Measurements from ENCODE around the gene MACROD2. TPM values are rescaled to one million over a fixed set of nuclear protein-coding genes. Genes with fewer than 3 reads are reported as not detected.
A peak's percentile ranks its signal among the peaks of the same experiment; 100 is the strongest.

MACROD2 gene
- total and polyA plus RNA-seq, 2 donors (not counting 1 experiment from before 2014, with no cell fraction given), result 5.3 to 6.7 TPM

DNA sequence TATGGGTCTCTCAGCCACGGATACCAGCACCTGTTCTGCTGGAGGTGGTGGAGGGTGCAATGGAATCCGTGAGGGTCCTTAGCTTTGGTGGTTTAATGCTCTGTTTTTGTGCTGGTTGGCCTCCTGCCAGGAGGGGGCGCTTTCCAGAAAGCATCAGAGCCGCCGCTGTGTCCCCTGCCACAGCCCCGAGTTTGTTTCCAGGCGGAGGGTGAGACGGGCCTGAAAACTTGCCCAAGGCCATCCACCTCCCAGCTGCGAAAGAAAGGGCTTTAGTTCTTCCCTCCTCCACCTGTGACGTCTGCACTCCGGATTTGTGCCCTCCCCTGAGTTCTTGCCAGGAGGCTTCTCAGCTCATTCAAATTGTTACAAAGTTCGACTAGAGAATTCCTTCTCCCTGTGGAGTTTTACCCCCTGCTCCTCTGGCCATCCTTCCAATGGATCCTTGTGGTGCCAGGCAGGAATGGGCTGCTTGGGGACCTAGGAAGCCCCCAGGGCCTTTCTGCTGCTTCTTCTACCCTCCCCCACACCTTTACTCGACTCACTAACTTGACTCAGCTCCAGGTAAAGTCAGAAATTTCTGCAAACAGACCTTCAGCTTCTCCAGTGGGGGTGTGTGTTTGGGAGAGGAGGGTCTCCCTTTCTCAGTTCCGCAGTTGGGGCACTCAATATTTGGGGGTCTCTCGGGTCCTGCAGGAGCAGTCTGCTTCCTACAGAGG is 1704.3 kb downstream of the MACROD2 start:
- no peak overlapping the region for H3K27ac Mint-ChIP-seq
- WGBS (ENCODE audit: insufficient coverage), result 91% methylated on average over 11 of the region's 15 CpGs
- H3K4me2 ChIP-seq (replicated peaks; ENCODE audit: low read depth, low read length, poor library complexity, severe bottlenecking), result no peak overlapping the region
- H3K9ac ChIP-seq (ENCODE audit: low read length), result no peak overlapping the region
- H3K27ac ChIP-seq (ENCODE audit: low read length in 2 of 2), result no peak overlapping the region
- TF ChIP-seq EZH2 (IDR thresholded peaks at IDR 0.05; ENCODE audit: borderline replicate concordance, insufficient read depth, low read depth, low read length, poor library complexity, severe bottlenecking), result no peak
- TF ChIP-seq, protein P1, sequence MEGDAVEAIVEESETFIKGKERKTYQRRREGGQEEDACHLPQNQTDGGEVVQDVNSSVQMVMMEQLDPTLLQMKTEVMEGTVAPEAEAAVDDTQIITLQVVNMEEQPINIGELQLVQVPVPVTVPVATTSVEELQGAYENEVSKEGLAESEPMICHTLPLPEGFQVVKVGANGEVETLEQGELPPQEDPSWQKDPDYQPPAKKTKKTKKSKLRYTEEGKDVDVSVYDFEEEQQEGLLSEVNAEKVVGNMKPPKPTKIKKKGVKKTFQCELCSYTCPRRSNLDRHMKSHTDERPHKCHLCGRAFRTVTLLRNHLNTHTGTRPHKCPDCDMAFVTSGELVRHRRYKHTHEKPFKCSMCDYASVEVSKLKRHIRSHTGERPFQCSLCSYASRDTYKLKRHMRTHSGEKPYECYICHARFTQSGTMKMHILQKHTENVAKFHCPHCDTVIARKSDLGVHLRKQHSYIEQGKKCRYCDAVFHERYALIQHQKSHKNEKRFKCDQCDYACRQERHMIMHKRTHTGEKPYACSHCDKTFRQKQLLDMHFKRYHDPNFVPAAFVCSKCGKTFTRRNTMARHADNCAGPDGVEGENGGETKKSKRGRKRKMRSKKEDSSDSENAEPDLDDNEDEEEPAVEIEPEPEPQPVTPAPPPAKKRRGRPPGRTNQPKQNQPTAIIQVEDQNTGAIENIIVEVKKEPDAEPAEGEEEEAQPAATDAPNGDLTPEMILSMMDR (IDR thresholded peaks at IDR 0.05), result peak; percentile 17
- intact Hi-C loops (cut with micrococcal nuclease), result no loop called here
- H3K4me3 ChIP-seq (ENCODE audit: control extremely low read depth in 1 of 5, extremely low read depth in 1 of 5, insufficient read depth in 1 of 5, low read depth in 2 of 5, low read length in 4 of 5), result no peak overlapping the region
- no peak for ATAC-seq (ENCODE audit: low read depth)
- H3K79me2 ChIP-seq (ENCODE audit: control insufficient read depth, insufficient read depth, low read length), result no peaks in the 10 kb centered on the region
- peaks cover 2% of the 10 kb centered on the region for H3K9me3 Mint-ChIP-seq (ENCODE audit: insufficient read depth)
- no peak overlapping the region for H2AFZ ChIP-seq (ENCODE audit: insufficient read depth, low read depth, low read length, poor library complexity, severe bottlenecking)
- DNase-seq, result no peak
- H4K20me1 ChIP-seq (ENCODE audit: control insufficient read depth, insufficient read depth, low read length, poor library complexity, severe bottlenecking), result no peaks in the 10 kb centered on the region
- no peak overlapping the region for H3K4me3 Mint-ChIP-seq
- no peaks in the 10 kb centered on the region for H3K4me1 ChIP-seq (ENCODE audit: control insufficient read depth in 2 of 2, insufficient read depth in 2 of 2, low read length in 2 of 2)
- ChIA-PET POLR2A (no interaction called here), CTCF (interaction anchor here (2.6 kb wide), 1 partner anchor 10 kb away, joined by 10 read pairs; no protein-coding TSS in a partner anchor)
- H3K9me3 ChIP-seq (ENCODE audit: control extremely low read depth in 1 of 3, control insufficient read depth in 2 of 3, insufficient read depth in 1 of 3, low read length in 2 of 3), result peaks cover 0 to 3% (median 0%) of the 10 kb centered on the region in 3 donors
- H3K36me3 ChIP-seq (replicated peaks in 1 of 2; ENCODE audit: control extremely low read depth in 1 of 2, control insufficient read depth in 1 of 2, extremely low read depth in 1 of 2, insufficient read depth in 2 of 2, low read length in 1 of 2), result no peaks in the 10 kb centered on the region
- peaks cover 2% of the 10 kb centered on the region for H3K27me3 Mint-ChIP-seq
- peaks cover 0 to 4% (median 0%) of the 10 kb centered on the region in 4 experiments for H3K27me3 ChIP-seq (replicated peaks in 1 of 4; ENCODE audit: control extremely low read depth in 1 of 4, control insufficient read depth in 3 of 4, insufficient read depth in 4 of 4, low read length in 3 of 4)
- peaks cover 5% of the 10 kb centered on the region for H3K4me1 Mint-ChIP-seq

DNA sequence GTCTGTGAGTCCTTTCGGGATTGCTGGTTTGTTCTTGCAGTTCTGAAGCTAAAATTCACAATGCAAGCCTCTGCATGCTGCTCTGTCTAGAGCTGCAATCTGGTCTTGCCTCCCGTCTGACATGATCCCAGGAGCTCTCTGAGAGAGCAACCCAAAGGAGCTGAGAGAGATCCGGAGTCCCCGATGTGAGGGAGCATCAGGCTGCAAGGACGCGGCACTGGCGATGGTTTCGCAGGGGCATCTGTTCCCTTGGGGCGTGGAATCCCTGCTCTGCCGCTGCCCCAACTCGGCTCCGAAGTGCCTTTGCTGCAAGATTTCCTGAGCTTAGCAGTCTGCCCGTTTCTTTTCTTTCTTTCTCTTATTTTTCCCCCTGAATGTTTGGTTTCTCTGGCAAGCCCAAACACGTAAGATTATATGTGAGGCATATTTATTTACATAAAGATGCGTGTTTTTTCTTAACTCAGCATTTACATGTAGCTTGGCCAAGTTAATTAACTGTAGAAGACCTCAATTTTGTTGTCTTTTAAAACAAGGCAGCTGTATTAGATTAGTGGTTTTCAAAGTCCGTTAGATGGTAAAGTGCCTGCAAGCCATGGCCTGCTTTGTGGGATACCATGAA is 1704.9 kb downstream of the MACROD2 start:
- no peaks in the 10 kb centered on the region for H3K9me3 Mint-ChIP-seq (ENCODE audit: insufficient read depth)
- no peak for ATAC-seq (ENCODE audit: low read depth)
- Histone ChIP-seq H3K27me3 (replicated peaks in 1 of 4; ENCODE audit: control extremely low read depth in 1 of 4, control insufficient read depth in 3 of 4, insufficient read depth in 4 of 4, low read length in 3 of 4) (peaks cover 0 to 4% (median 0%) of the 10 kb centered on the region in 4 experiments), H3K9ac (ENCODE audit: low read length) (no peak overlapping the region), H3K4me3 (ENCODE audit: control extremely low read depth in 1 of 5, extremely low read depth in 1 of 5, insufficient read depth in 1 of 5, low read depth in 2 of 5, low read length in 4 of 5) (no peak overlapping the region), H2AFZ (ENCODE audit: insufficient read depth, low read depth, low read length, poor library complexity, severe bottlenecking) (no peak overlapping the region), H3K4me2 (replicated peaks; ENCODE audit: low read depth, low read length, poor library complexity, severe bottlenecking) (no peak overlapping the region), H3K4me1 (ENCODE audit: control insufficient read depth in 2 of 2, insufficient read depth in 2 of 2, low read length in 2 of 2) (no peaks in the 10 kb centered on the region), H3K36me3 (replicated peaks in 1 of 2; ENCODE audit: control extremely low read depth in 1 of 2, control insufficient read depth in 1 of 2, extremely low read depth in 1 of 2, insufficient read depth in 2 of 2, low read length in 1 of 2) (no peaks in the 10 kb centered on the region), H3K79me2 (ENCODE audit: control insufficient read depth, insufficient read depth, low read length) (no peaks in the 10 kb centered on the region), H3K9me3 (ENCODE audit: control extremely low read depth in 1 of 3, control insufficient read depth in 2 of 3, insufficient read depth in 1 of 3, low read length in 2 of 3) (peaks cover 0 to 3% (median 0%) of the 10 kb centered on the region in 3 donors), H3K27ac (ENCODE audit: low read length in 2 of 2) (no peak overlapping the region), H4K20me1 (ENCODE audit: control insufficient read depth, insufficient read depth, low read length, poor library complexity, severe bottlenecking) (no peaks in the 10 kb centered on the region)
- ChIA-PET POLR2A (no interaction called here), CTCF (interaction anchor here (2.6 kb wide), 1 partner anchor 9 kb away, joined by 10 read pairs; no protein-coding TSS in a partner anchor)
- peaks cover 2% of the 10 kb centered on the region for H3K27me3 Mint-ChIP-seq
- no peak for TF ChIP-seq EZH2 (IDR thresholded peaks at IDR 0.05; ENCODE audit: borderline replicate concordance, insufficient read depth, low read depth, low read length, poor library complexity, severe bottlenecking)
- TF ChIP-seq, protein P1 (IDR thresholded peaks at IDR 0.05), result no peak
- whole genome bisulfite sequencing (ENCODE audit: insufficient coverage), result 94% methylated on average over 12 of the region's 16 CpGs
- H3K4me3 Mint-ChIP-seq, result no peak overlapping the region
- DNase-seq, result no peak
- H3K27ac Mint-ChIP-seq, result no peak overlapping the region
- intact Hi-C loops (cut with micrococcal nuclease), result no loop called here
- H3K4me1 Mint-ChIP-seq, result peaks cover 5% of the 10 kb centered on the region
